Gastroesophageal sphincter (tissue), 3 donors: Measurements from ENCODE around the gene FAM184B.

ENCODE experiments used
- CTCF ChIP-seq, 4 experiments: fragments of 200-600 bp in 2 of 4; fragments of 450-650 bp in 2 of 4; sonication (generic) in 1 of 4; IDR thresholded peaks; one replicate each; pipeline ENCODE4 v1.5.1; 2017 to 2019; ENCODE audit warnings: antibody characterized with exemption in 4 of 4, mild to moderate bottlenecking in 2 of 4, moderate library complexity in 2 of 4
- EP300 ChIP-seq: sonication (generic); formaldehyde crosslinking; IDR thresholded peaks from one replicate; pipeline ENCODE4 v1.6.1; 2017; ENCODE audit warnings: antibody characterized with exemption, mild to moderate bottlenecking

- TF ChIP-seq CTCF (IDR thresholded peaks at IDR 0.05): no peak
- no peak for TF ChIP-seq EP300
Measured at GRCh38 chr4:17654701-17655100, 126.7 kb downstream of the FAM184B start.
